Ascending aorta (tissue), 2 donors: ENCODE data around the gene ATP11B. TPM values are rescaled to one million over a fixed set of nuclear protein-coding genes. Genes with fewer than 3 reads are reported as not detected.

ENCODE experiments used
- DNase-seq, 2 donors: peaks; one replicate each; pipeline ENCODE4 v3.0.0-alpha.2; 2019; ENCODE audit warnings: low spot score in 2 of 2
- H3K27ac ChIP-seq, 2 donors: fragments of 200-600 bp; sonication (generic); one replicate each; pipeline ENCODE4 v1.5.1; 2016 to 2017; ENCODE audit warnings: mild to moderate bottlenecking in 1 of 2
- H3K27me3 ChIP-seq: fragments of 200-600 bp; sonication (generic); one replicate; pipeline ENCODE4 v1.5.1; 2017
- H3K36me3 ChIP-seq, 2 donors: fragments of 200-600 bp; sonication (generic); one replicate each; pipeline ENCODE4 v1.5.1; 2016
- H3K4me1 ChIP-seq, 2 donors: fragments of 200-600 bp; sonication (generic); one replicate each; pipeline ENCODE4 v1.5.1; 2016 to 2017; ENCODE audit warnings: mild to moderate bottlenecking in 1 of 2
- H3K4me3 ChIP-seq, 2 donors: fragments of 200-600 bp; sonication (generic); one replicate each; pipeline ENCODE4 v1.5.1; 2016 to 2017; ENCODE audit warnings: mild to moderate bottlenecking in 1 of 2
- H3K9me3 ChIP-seq, 2 donors: fragments of 200-600 bp; sonication (generic); one replicate each; pipeline ENCODE4 v1.5.1; 2016
- intact Hi-C: fragments of 100-400 bp; cut with DNase I; formaldehyde crosslinking; loops from one replicate; pipeline ENCODE4 v1.15.1; 2023
- total RNA-seq: library from RNA; depleted of rRNA; stranded (reverse); fragments of >200 nt; gene quantifications from one replicate; pipeline ENCODE4 v1.1.0, GENCODE V29; 2016
- TF ChIP-seq, protein P1 (sequence below), 3 experiments: fragments of 200-600 bp in 2 of 3; fragments of 450-650 bp in 1 of 3; sonication (generic) in 2 of 3; IDR thresholded peaks; one replicate each; pipeline ENCODE4 v1.5.1; 2016 to 2019; ENCODE audit warnings: antibody characterized with exemption in 3 of 3, mild to moderate bottlenecking in 1 of 3, moderate library complexity in 1 of 3

ATP11B gene
- total RNA-seq, 1 donor from 2014 or later = 117 TPM

DNA sequence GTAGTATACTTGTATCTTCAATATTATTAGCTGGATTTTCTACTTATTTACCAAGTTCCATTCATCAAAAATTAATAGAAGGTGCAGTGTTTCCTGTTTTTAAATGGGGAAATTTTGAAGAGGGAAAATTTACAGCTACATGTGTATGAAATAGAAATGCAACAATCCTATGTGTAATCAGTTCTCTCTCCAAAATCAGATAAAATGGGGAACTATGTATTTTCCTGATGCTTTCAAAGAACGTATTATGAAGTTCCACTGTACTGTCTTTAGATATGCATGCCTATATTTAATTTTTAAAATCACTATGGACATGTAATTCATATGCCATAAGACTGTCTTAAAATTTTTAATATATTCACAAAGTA lies 143.6 kb downstream of the ATP11B start:
- DNase-seq = no peak
- no peaks in the 10 kb centered on the region for H3K4me1 ChIP-seq
- no peaks in the 10 kb centered on the region for H3K27me3 ChIP-seq
- TF ChIP-seq, protein P1, sequence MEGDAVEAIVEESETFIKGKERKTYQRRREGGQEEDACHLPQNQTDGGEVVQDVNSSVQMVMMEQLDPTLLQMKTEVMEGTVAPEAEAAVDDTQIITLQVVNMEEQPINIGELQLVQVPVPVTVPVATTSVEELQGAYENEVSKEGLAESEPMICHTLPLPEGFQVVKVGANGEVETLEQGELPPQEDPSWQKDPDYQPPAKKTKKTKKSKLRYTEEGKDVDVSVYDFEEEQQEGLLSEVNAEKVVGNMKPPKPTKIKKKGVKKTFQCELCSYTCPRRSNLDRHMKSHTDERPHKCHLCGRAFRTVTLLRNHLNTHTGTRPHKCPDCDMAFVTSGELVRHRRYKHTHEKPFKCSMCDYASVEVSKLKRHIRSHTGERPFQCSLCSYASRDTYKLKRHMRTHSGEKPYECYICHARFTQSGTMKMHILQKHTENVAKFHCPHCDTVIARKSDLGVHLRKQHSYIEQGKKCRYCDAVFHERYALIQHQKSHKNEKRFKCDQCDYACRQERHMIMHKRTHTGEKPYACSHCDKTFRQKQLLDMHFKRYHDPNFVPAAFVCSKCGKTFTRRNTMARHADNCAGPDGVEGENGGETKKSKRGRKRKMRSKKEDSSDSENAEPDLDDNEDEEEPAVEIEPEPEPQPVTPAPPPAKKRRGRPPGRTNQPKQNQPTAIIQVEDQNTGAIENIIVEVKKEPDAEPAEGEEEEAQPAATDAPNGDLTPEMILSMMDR (IDR thresholded peaks at IDR 0.05) = no peak
- intact Hi-C loops = no loop called here
- H3K27ac ChIP-seq = no peak overlapping the region
- peaks cover 0 to 9% of the 10 kb centered on the region in 2 donors for H3K9me3 ChIP-seq
- no peak overlapping the region for H3K4me3 ChIP-seq
- peaks cover 0 to 4% of the 10 kb centered on the region in 2 donors for H3K36me3 ChIP-seq

- no peak overlapping the region for H3K27ac ChIP-seq
- H3K9me3 ChIP-seq = peaks cover 0 to 7% of the 10 kb centered on the region in 2 donors
- no peak for DNase-seq
- TF ChIP-seq, protein P1 (IDR thresholded peaks at IDR 0.05) = no peak
- no peaks in the 10 kb centered on the region for H3K4me1 ChIP-seq
- intact Hi-C loops = no loop called here
- H3K4me3 ChIP-seq = no peak overlapping the region
- H3K36me3 ChIP-seq = peaks cover 0 to 4% of the 10 kb centered on the region in 2 donors
- no peaks in the 10 kb centered on the region for H3K27me3 ChIP-seq
Measured at GRCh38 chr3:182937293-182938051, 144.2 kb downstream of the ATP11B start.

GRCh38 chr3:182940266-182940808 lies 147.0 kb downstream of the ATP11B start:
- Histone ChIP-seq H3K4me3 (no peak overlapping the region), H3K4me1 (no peaks in the 10 kb centered on the region), H3K36me3 (peaks cover under 1 to 13% of the 10 kb centered on the region in 2 donors), H3K9me3 (no peaks in the 10 kb centered on the region), H3K27me3 (no peaks in the 10 kb centered on the region), H3K27ac (no peak overlapping the region)
- intact Hi-C loops = no loop called here
- DNase-seq = no peak
- TF ChIP-seq, protein P1 (IDR thresholded peaks at IDR 0.05) = no peak

DNA sequence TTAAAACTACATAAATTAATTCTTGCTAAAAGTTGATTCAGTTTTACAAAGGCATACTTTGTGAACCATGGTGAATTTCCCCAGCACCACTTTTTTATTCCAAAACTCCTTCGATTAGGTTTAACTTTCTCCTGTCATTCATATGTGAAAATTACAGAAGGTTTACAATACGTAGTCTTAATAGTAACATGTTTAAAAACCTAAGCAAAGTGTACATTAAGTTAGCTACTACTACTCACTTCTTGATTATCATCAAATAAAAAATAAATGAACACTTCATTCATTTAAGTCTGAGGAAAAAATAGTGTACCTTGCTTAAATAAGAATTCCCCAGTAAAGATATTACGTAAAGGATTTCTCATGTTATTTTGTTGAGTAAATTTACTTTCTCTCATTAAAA lies 148.4 kb downstream of the ATP11B start:
- intact Hi-C loops = no loop called here
- H3K4me1 ChIP-seq = no peaks in the 10 kb centered on the region
- DNase-seq = no peak
- no peaks in the 10 kb centered on the region for H3K27me3 ChIP-seq
- no peak overlapping the region for H3K27ac ChIP-seq
- H3K4me3 ChIP-seq = no peak overlapping the region
- H3K36me3 ChIP-seq = peaks cover 10 to 27% of the 10 kb centered on the region in 2 donors
- TF ChIP-seq, protein P1 (IDR thresholded peaks at IDR 0.05) = no peak
- no peaks in the 10 kb centered on the region for H3K9me3 ChIP-seq

- Histone ChIP-seq H3K27me3 (no peaks in the 10 kb centered on the region), H3K4me1 (no peaks in the 10 kb centered on the region), H3K9me3 (no peaks in the 10 kb centered on the region), H3K4me3 (no peak overlapping the region), H3K27ac (no peak overlapping the region), H3K36me3 (peaks cover 10 to 30% of the 10 kb centered on the region in 2 donors)
- no peak for DNase-seq
- intact Hi-C loops = no loop called here
- TF ChIP-seq, protein P1 (IDR thresholded peaks at IDR 0.05) = no peak
Measured at GRCh38 chr3:182947888-182948287, 154.6 kb downstream of the ATP11B start.
